Measurements from ENCODE around the gene SLC16A10.

DNA sequence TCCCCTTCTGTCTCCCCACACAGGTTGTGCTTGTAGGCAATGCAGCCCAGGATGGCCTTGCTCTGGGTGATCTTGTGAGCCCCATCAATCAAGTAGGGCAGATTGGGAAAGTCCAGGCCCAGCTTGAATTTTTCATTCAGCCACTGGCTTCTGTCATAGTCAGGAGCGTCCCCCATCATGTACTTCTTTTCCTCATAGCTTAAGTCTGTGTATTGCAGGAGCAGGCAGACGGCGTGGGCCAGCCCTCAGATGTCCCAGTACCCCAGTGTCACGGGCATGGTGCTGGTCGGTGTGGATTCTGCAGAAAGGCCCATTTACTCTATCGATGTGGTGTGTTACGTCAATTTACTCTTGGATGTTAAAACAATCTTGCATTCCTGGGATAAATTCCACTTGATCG lies 40.1 kb upstream of the SLC16A10 start:
- TF ChIP-seq CTCF (IDR thresholded peaks at IDR 0.05) (no peak), POLR2AphosphoS5 (IDR thresholded peaks at IDR 0.05) (no peak), POLR2A (IDR thresholded peaks at IDR 0.05) (no peak)

Measured in breast epithelium (tissue), 3 donors.